GM18873 (cell line): ENCODE measurements around the gene RSRC1.

Experiments used
- ATAC-seq: cut with Tn5 transposase; IDR thresholded peaks from one replicate; pipeline ENCODE4 v1.9.1; 2021; ENCODE audit warnings: mild to moderate bottlenecking, moderate library complexity, moderate number of reproducible peaks; ENCODE audit not compliant: unreplicated experiment, low FRiP score

The RSRC1 gene

GRCh38 chr3:158443632-158444031, 333.7 kb downstream of the RSRC1 start:
- ATAC-seq = peak; percentile 93

GRCh38 chr3:158447408-158447807, 337.5 kb downstream of the RSRC1 start:
- ATAC-seq = no peak

GRCh38 chr3:158451405-158452055, 341.6 kb downstream of the RSRC1 start:
- ATAC-seq = no peak

- ATAC-seq = no peak
Measured at GRCh38 chr3:158452334-158452733, 342.4 kb downstream of the RSRC1 start.

GRCh38 chr3:158453004-158453403, 343.1 kb downstream of the RSRC1 start:
- no peak for ATAC-seq

GRCh38 chr3:158453865-158454264, 344.0 kb downstream of the RSRC1 start:
- no peak for ATAC-seq

GRCh38 chr3:158455406-158455805, 345.5 kb downstream of the RSRC1 start:
- ATAC-seq = no peak

GRCh38 chr3:158456114-158456513, 346.2 kb downstream of the RSRC1 start:
- ATAC-seq = no peak

GRCh38 chr3:158458464-158458863, 348.6 kb downstream of the RSRC1 start:
- ATAC-seq = no peak

- no peak for ATAC-seq
Measured at GRCh38 chr3:158460926-158461325, 351.0 kb downstream of the RSRC1 start.

GRCh38 chr3:158463556-158463955, 353.7 kb downstream of the RSRC1 start:
- ATAC-seq = no peak

GRCh38 chr3:158465074-158465473, 355.2 kb downstream of the RSRC1 start:
- no peak for ATAC-seq

- no peak for ATAC-seq
Measured at GRCh38 chr3:158470944-158471638, 361.2 kb downstream of the RSRC1 start.

- no peak for ATAC-seq
Measured at GRCh38 chr3:158471639-158472294, 361.9 kb downstream of the RSRC1 start.

GRCh38 chr3:158479051-158479450, 369.2 kb downstream of the RSRC1 start:
- no peak for ATAC-seq

GRCh38 chr3:158483701-158484235, 373.9 kb downstream of the RSRC1 start:
- ATAC-seq = no peak

- ATAC-seq = no peak
Measured at GRCh38 chr3:158486200-158486599, 376.3 kb downstream of the RSRC1 start.

GRCh38 chr3:158488670-158489069, 378.8 kb downstream of the RSRC1 start:
- ATAC-seq = no peak

GRCh38 chr3:158489181-158489580, 379.3 kb downstream of the RSRC1 start:
- ATAC-seq = no peak

GRCh38 chr3:158491968-158492367, 382.1 kb downstream of the RSRC1 start:
- no peak for ATAC-seq

GRCh38 chr3:158492685-158493084, 382.8 kb downstream of the RSRC1 start:
- ATAC-seq = no peak
